Brain pericyte (primary cell): ENCODE results near the gene ATP6V0C.
"Not testable (repeated sequence)": the region's sequence is repeated elsewhere in the genome, so short reads cannot be mapped to it uniquely, and the experiment has no call there.

ENCODE experiments used
- DNase-seq: peaks from one replicate; pipeline ENCODE4 v3.0.0-alpha.2; 2012; ENCODE audit warnings: low read depth, low spot score

ATP6V0C gene

GRCh38 chr16:2543771-2544170 lies 30.0 kb downstream of the ATP6V0C start:
- DNase-seq, result not testable (repeated sequence)

- DNase-seq, result not testable (repeated sequence)
Measured at GRCh38 chr16:2550283-2550878, 36.6 kb downstream of the ATP6V0C start.

- DNase-seq, result not testable (repeated sequence)
Measured at GRCh38 chr16:2551420-2551889, 37.7 kb downstream of the ATP6V0C start.

- DNase-seq, result not testable (repeated sequence)
Measured at GRCh38 chr16:2554709-2555425, 41.1 kb downstream of the ATP6V0C start.

- DNase-seq, result not testable (repeated sequence)
Measured at GRCh38 chr16:2557150-2557549, 43.4 kb downstream of the ATP6V0C start.

- not testable (repeated sequence) for DNase-seq
Measured at GRCh38 chr16:2560131-2560797, 46.5 kb downstream of the ATP6V0C start.

- DNase-seq, result not testable (repeated sequence)
Measured at GRCh38 chr16:2560798-2561133, 47.0 kb downstream of the ATP6V0C start.

- not testable (repeated sequence) for DNase-seq
Measured at GRCh38 chr16:2567506-2567905, 53.8 kb downstream of the ATP6V0C start.

- DNase-seq, result not testable (repeated sequence)
Measured at GRCh38 chr16:2568573-2568972, 54.8 kb downstream of the ATP6V0C start.
